Colonic mucosa (tissue), 4 donors: ENCODE measurements around the gene BRAT1. TPM values are rescaled to one million over a fixed set of nuclear protein-coding genes. Genes with fewer than 3 reads are reported as not detected.

Experiments
- DNase-seq: peaks from one replicate; pipeline ENCODE4 v3.0.0-alpha.2; 2020
- H3K27ac ChIP-seq: fragments of 200-600 bp; one replicate; pipeline ENCODE4 v1.8.0; 2021
- H3K27me3 ChIP-seq: fragments of 200-600 bp; one replicate; pipeline ENCODE4 v1.8.0; 2021
- H3K36me3 ChIP-seq: fragments of 200-600 bp; one replicate; pipeline ENCODE4 v1.8.0; 2021
- H3K4me1 ChIP-seq: fragments of 200-600 bp; one replicate; pipeline ENCODE4 v1.8.0; 2021; ENCODE audit warnings: mild to moderate bottlenecking
- H3K4me3 ChIP-seq: fragments of 200-600 bp; one replicate; pipeline ENCODE4 v1.8.0; 2021
- H3K9ac ChIP-seq, 2 donors: one replicate each; pipeline ENCODE4 v1.7.0; 2013; ENCODE audit warnings: control low read depth in 2 of 2, low read depth in 2 of 2, low read length in 2 of 2
- H3K9me3 ChIP-seq: fragments of 200-600 bp; one replicate; pipeline ENCODE4 v1.8.0; 2021
- intact Hi-C: fragments of 100-400 bp; cut with DNase I; formaldehyde crosslinking; loops from one replicate; pipeline ENCODE4 v1.14.1; 2022
- microRNA-seq: library from miRNA; unstranded; fragments of <30 nt; microRNA quantifications from one replicate; pipeline ENCODE4, GENCODE V29; 2019
- total RNA-seq, 2 donors: library from RNA; stranded (reverse); fragmentation: NEBNext Ultra II Directional in 1 of 2; extraction: Animal tissue kit (Norgen Biotek cat#: 25700) in 1 of 2; gene quantifications; one replicate each; pipeline ENCODE4 v1.2.1, GENCODE V29; 2021
- TF ChIP-seq, protein P1 (sequence below): fragments of 200-600 bp; IDR thresholded peaks from one replicate; pipeline ENCODE4 v1.8.0; 2022; ENCODE audit warnings: antibody characterized with exemption, mild to moderate bottlenecking
- donor health status: healthy.
- donor health status: DM: no; HTN: no; CAD: no.
- donor health status: DM: no; HTN: no; CAD: no.

Gene BRAT1
- total RNA-seq, 2 donors from 2014 or later: 19.3 to 40.0 TPM

DNA sequence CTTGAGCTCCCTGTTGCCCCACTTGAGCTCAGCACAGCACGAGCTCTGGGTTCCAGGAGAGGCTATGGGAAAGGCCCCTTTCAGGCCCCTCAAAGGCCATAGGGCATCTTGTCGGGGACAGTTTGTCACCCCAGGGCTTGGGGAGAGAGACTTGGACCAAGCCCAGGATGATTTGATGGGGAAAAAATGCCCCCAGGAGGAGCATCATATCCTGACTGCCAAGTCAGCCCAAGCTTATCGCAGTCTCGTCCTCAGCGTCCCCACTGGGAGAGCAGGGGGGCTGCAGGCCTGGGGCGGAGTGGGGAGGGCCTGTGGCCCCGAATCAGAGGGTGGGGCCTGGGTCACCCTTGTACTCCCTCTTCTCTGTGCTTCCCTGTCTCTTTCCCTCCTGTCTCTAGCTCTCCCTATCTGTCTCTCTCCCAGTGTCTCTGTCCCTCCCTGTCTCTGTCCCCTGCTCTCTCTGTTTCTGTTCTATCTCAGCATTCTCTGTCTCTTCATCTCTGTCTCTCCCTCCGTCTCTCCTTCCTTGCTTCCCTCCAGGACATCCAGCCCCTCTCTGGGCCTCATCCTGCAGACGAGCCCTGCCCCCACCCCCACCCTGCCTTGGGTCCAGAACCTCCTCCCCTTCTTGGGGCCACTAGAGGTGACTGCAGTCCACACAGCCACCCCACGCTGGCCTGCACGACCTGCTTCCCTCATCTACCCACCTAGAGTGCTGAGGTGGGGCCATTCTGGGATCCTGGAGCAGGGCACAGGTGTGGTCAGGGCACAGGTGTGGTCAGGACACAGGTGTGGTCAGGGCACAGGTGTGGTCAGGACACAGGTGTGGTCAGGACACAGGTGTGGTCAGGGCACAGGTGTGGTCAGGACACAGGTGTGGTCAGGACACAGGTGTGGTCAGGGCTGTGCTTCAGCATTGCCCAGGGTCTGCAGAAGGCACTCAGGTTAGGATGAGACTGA is 61.8 kb downstream of the BRAT1 start:
- no peaks in the 10 kb centered on the region for H3K9me3 ChIP-seq
- intact Hi-C loops: no loop called here
- H3K27me3 ChIP-seq: no peaks in the 10 kb centered on the region
- H3K9ac ChIP-seq: no peak overlapping the region
- peaks cover 16% of the 10 kb centered on the region for H3K4me1 ChIP-seq
- peak; percentile 48 for DNase-seq
- TF ChIP-seq, protein P1, sequence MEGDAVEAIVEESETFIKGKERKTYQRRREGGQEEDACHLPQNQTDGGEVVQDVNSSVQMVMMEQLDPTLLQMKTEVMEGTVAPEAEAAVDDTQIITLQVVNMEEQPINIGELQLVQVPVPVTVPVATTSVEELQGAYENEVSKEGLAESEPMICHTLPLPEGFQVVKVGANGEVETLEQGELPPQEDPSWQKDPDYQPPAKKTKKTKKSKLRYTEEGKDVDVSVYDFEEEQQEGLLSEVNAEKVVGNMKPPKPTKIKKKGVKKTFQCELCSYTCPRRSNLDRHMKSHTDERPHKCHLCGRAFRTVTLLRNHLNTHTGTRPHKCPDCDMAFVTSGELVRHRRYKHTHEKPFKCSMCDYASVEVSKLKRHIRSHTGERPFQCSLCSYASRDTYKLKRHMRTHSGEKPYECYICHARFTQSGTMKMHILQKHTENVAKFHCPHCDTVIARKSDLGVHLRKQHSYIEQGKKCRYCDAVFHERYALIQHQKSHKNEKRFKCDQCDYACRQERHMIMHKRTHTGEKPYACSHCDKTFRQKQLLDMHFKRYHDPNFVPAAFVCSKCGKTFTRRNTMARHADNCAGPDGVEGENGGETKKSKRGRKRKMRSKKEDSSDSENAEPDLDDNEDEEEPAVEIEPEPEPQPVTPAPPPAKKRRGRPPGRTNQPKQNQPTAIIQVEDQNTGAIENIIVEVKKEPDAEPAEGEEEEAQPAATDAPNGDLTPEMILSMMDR: no peak
- H3K36me3 ChIP-seq: no peaks in the 10 kb centered on the region
- H3K4me3 ChIP-seq: no peak overlapping the region
- no peak overlapping the region for H3K27ac ChIP-seq

DNA sequence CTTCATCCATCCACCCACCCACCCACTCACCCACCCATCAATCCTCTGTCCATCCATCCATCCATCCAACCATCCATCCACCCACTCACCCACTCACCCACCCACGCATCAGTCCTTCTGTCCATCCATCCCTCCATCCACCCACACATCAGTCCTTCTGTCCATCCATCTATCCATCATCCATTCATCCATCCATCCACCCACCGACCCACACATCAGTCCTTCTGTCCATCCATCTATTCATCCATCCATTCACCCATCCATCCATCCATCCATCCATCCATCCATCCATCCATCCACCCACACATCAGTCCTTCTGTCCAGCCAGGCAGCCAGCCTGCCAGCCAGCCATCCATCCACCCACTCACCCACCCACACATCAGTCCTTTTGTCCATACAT is 63.3 kb downstream of the BRAT1 start:
- no peak for DNase-seq
- Histone ChIP-seq H3K9ac (no peak overlapping the region), H3K4me1 (peaks cover 16% of the 10 kb centered on the region), H3K9me3 (no peaks in the 10 kb centered on the region), H3K36me3 (no peaks in the 10 kb centered on the region), H3K4me3 (no peak overlapping the region), H3K27me3 (no peaks in the 10 kb centered on the region), H3K27ac (no peak overlapping the region)
- TF ChIP-seq, protein P1: no peak
- intact Hi-C loops: no loop called here

DNA sequence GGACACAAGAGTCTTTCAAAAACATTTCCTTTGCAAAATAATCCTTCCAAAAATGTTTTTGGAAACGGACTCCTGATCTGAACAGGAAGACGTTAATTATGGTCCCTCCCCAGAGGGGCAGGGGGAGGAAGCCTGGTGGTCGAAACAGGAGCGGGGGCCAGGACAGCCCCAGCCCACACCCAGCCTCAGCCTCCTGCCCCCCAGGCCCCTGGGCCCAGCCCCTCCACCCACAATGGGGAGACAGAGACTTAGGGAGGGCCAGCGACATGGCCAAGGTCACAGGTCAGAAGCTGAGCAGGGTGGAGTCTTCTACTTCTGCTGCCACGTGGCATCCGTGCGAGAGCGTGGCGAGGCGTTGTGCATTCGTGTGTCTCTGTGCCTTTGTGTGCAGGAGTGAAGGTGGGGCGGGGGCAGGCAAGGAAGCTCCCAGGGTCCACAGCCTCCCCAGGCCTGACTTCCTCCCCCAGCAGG is 65.1 kb downstream of the BRAT1 start:
- Histone ChIP-seq H3K27ac (no peak overlapping the region), H3K27me3 (no peaks in the 10 kb centered on the region), H3K4me3 (no peak overlapping the region), H3K9me3 (no peaks in the 10 kb centered on the region), H3K9ac (no peak overlapping the region), H3K36me3 (no peaks in the 10 kb centered on the region), H3K4me1 (peaks cover 11% of the 10 kb centered on the region)
- TF ChIP-seq, protein P1: no peak
- no peak for DNase-seq
- intact Hi-C loops: no loop called here

DNA sequence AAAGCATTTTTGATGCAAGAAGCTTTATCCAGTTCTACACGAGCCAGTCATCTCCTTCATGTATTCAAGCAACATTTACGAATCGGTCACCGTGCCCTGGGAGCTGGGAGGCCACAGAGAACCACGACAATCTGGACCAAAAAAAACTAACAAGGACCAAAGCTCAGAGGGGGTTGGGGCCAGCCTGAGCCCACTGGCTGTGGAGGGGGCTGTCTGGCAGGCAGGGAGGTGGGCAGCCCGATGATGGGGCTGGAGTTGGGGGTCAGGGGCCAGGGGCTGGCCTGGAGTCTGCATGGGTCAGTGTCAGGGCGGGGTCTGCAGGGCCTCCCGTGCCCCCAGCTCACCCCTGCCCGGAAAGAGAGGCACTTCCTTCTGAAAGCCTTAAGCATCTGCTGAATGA is 66.6 kb downstream of the BRAT1 start:
- Histone ChIP-seq H3K4me3 (no peak overlapping the region), H3K27me3 (no peaks in the 10 kb centered on the region), H3K9me3 (no peaks in the 10 kb centered on the region), H3K9ac (no peak overlapping the region), H3K36me3 (no peaks in the 10 kb centered on the region), H3K27ac (no peak overlapping the region), H3K4me1 (no peaks in the 10 kb centered on the region)
- no peak for DNase-seq
- TF ChIP-seq, protein P1: no peak
- intact Hi-C loops: no loop called here

DNA sequence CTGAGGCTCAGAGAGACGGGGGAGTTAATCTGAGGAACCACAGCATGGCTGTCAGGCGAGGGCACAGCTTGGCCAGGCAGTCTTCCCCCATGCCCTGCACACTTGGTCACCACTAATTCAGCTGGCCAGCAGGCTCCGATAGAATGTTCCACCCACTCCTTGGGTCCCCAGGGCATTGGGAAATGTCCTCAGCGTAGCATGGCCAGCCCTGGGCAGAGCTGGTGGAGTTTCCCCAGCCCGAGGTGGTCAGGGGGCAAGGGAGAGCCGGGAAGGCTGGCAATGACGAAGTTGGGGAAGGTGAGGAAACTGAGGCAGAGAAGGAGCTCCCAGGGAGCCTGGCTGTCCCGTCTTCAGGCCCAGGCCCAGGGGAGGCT is 67.1 kb downstream of the BRAT1 start:
- intact Hi-C loops: no loop called here

More for the DNA sequence above, 67.1 kb downstream of the BRAT1 start:
- Histone ChIP-seq H3K27me3 (no peaks in the 10 kb centered on the region), H3K4me1 (no peaks in the 10 kb centered on the region), H3K36me3 (no peaks in the 10 kb centered on the region), H3K9me3 (no peaks in the 10 kb centered on the region), H3K4me3 (no peak overlapping the region), H3K9ac (no peak overlapping the region), H3K27ac (no peak overlapping the region)
- TF ChIP-seq, protein P1: no peak
- no peak for DNase-seq

Small RNA genes lying within 50 kb of the gene (microRNA-seq; reads per million reads assigned to microRNA genes)
- not detected for gene MIR4648

Other genes with a start within 250 kb of the BRAT1 start
- gene SNX8, start 241.1 kb downstream of the BRAT1 start, total RNA-seq: 10 to 100 TPM; 22.4 to 36.7 TPM
- 100 to 1,000 TPM in 1 of 2 donors, 10 to 100 TPM in 1; 94.4 to 180 TPM for gene EIF3B, start 200.7 kb downstream of the BRAT1 start, total RNA-seq
- gene CHST12, start 151.9 kb downstream of the BRAT1 start, total RNA-seq: 1 to 10 TPM; 8.7 to 8.8 TPM
- not detected for gene GRIFIN, start 79.1 kb downstream of the BRAT1 start, total RNA-seq
- gene LFNG, start 35.8 kb downstream of the BRAT1 start, total RNA-seq: 100 to 1,000 TPM in 1 of 2 donors, 10 to 100 TPM in 1; 61.4 to 105 TPM
- gene IQCE, start 3.5 kb upstream of the BRAT1 start, total RNA-seq: 10 to 100 TPM; 23.2 to 36.3 TPM
- gene TTYH3, start 76.5 kb upstream of the BRAT1 start, total RNA-seq: 10 to 100 TPM; 50.0 to 59.5 TPM
- under 1 TPM in 1 of 2 donors, not detected in 1; 0.08 TPM for gene AMZ1, start 132.7 kb upstream of the BRAT1 start, total RNA-seq